Measurements from ENCODE around the gene LRRC23. TPM values are rescaled to one million over a fixed set of nuclear protein-coding genes. Genes with fewer than 3 reads are reported as not detected.

The LRRC23 gene
- total and polyA plus RNA-seq, 9 of the 15 experiments (the other 6 are each of a cell fraction or from before 2014, with no cell fraction given), result 2.2 to 7.0 (median 3.0) TPM

DNA sequence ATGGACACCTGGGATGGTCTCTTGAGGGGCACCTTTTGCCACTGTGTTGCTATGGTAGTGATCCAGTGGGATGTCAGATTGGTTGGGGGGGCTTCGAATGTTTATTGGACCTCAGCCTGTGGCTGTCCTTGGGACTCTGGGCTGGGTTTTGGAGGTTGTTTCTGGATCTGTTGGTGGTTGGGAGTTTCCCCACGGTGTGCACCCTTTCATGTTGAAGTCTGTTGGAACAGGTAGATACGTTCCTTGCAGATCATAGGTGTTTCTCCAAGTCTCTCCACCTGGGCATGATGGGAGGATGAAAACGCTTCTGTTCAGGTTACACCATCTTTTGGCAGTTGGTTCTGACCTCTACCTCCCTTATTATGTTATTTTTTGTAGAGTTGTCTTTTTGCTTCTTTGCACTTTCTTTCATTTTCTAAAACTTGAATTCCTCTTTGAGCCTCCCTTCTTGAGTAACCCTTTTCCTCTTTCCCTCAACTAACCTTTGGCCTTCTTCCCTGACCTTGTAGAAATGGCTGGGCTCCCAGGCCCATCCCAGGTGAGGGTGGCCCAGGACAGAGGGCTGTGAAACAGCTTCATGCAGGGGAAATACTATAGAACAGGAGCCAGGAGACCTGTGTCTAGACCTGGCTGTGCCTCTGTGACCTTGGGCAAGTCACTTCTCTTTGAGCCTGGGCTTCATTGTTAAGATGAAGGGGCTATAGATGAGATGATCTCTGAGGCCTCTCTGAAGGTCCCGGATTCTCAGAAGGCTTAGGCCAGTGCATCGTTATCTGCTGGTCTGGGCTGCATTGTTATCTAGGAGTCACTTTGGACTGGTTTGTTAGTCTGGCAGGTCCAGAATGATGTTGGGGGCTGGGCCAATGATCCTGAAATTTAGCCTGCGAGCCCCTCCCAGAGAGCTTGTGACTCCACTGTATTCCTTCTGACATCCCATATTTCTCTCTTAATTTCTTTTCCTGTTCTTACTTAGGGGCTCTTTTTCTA, 25.1 kb downstream of the LRRC23 start (continued):
- no peak for TF ChIP-seq MAFK (IDR thresholded peaks at IDR 0.05; ENCODE audit: low read length)

DNA sequence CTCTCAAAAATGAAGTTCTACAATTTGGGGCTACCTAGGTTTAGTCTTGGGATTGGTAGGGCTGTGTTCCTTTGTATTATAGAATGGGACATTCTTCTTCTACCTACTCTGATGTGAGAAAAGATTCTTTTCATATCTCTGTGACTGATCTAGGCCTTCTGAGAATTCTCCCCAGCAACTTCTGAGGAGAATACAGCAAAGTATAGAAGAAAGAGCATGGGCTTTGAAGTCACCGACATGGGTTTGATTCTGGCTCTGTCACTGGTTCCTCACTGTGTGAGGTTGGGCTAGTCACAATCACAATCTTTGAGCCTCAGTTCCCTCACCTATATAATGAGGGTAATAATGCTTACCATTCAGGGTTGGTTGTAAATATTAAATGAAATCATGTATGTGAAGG, 28.1 kb downstream of the LRRC23 start:
- Histone ChIP-seq H4K20me1 (replicated peaks; ENCODE audit: control insufficient read depth, insufficient read depth, low read length) (no peaks in the 10 kb centered on the region), H3K27ac (ENCODE audit: extremely low read depth, low read depth, low read length) (peak overlapping the region; percentile 28; the same call in 1 of the 3 replicates), H3K27me3 (ENCODE audit: control insufficient read depth in 2 of 2, insufficient read depth in 2 of 2, low read length in 2 of 2) (no peaks in the 10 kb centered on the region), H3K9me1 (ENCODE audit: control insufficient read depth, insufficient read depth, low read length) (no peaks in the 10 kb centered on the region), H3K9me3 (replicated peaks; ENCODE audit: control insufficient read depth, insufficient read depth, low read depth, low read length) (no peaks in the 10 kb centered on the region), H3K4me3 (no peak overlapping the region), H3K79me2 (ENCODE audit: control insufficient read depth, insufficient read depth, low read length) (peaks cover 51% of the 10 kb centered on the region), H3K4me1 (replicated peaks in 1 of 2; ENCODE audit: control insufficient read depth in 2 of 2, insufficient read depth in 2 of 2, low read length in 2 of 2) (peaks cover 27 to 38% of the 10 kb centered on the region in 2 experiments; a peak in 4 of 5 replicates), H3K9ac (ENCODE audit: insufficient read depth in 1 of 2, low read depth in 2 of 2, low read length in 2 of 2) (peak overlapping the region in 1 of 2 experiments; percentile 3; a peak in 1 of 4 replicates), H2AFZ (ENCODE audit: low read depth, low read length) (no peak overlapping the region), H3K4me2 (ENCODE audit: insufficient read depth, low read length) (no peak overlapping the region; the same call in 1 of the 2 replicates), H3K36me3 (ENCODE audit: control insufficient read depth, insufficient read depth, low read length) (peaks cover 48% of the 10 kb centered on the region; the same call in 2 of the 3 replicates)
- WGBS (ENCODE audit: insufficient coverage, low coverage, missing lambda C conversion rate), result 9% methylated on average over 1 of the region's 1 CpG
- ChIA-PET POLR2A (interaction anchor here (0.8 to 8.1 kb wide), 2 partner anchors 12 to 60 kb away, joined by 4 to 61 read pairs; partner anchors contain the start of genes C12orf57, RNU7-1 and SPSB2), CTCF (ENCODE audit: low intra/inter-chr PET ratio) (no interaction called here)
- no TSS peak for BruUV-seq (replicated peaks)
- ATAC-seq, result no peak
- in situ Hi-C loops (cut with MboI), result no loop called here
- TF ChIP-seq TCF7L2 (IDR thresholded peaks at IDR 0.05; ENCODE audit: low read depth, low read length) (peak; percentile 42; the same call in 1 of the 2 replicates), GABPA (tag; conservative IDR thresholded peaks at IDR 0.05; ENCODE audit: low read depth) (no peak)
- FAIRE-seq, result peak; percentile 6
- intact Hi-C loops (cut with micrococcal nuclease), result no loop called here
- DNase-seq (ENCODE audit: extremely low read depth in 1 of 4, low spot score in 3 of 4), result no peak
